HAP-1 (cell line): Measurements from ENCODE around the gene SLC2A10.

ENCODE experiments used
- DNase-seq, 2 experiments: peaks; one replicate each; pipeline ENCODE4 v3.0.0-alpha.2; 2016 to 2020; ENCODE audit warnings: low spot score in 2 of 2
- H3K27me3 ChIP-seq: fragments of 250-450 bp; sonication (Bioruptor Pico); 2 replicates; pipeline ENCODE4 v1.5.1; 2020; ENCODE audit warnings: low read depth, mild to moderate bottlenecking, moderate library complexity
- H3K36me3 ChIP-seq: fragments of 250-450 bp; sonication (Bioruptor Pico); replicated peaks from 2 replicates; pipeline ENCODE4 v1.5.1; 2020; ENCODE audit warnings: mild to moderate bottlenecking
- H3K4me1 ChIP-seq: fragments of 250-450 bp; sonication (Bioruptor Pico); 2 replicates; pipeline ENCODE4 v1.5.1; 2020; ENCODE audit warnings: mild to moderate bottlenecking
- H3K4me3 ChIP-seq: fragments of 250-450 bp; sonication (Bioruptor Pico); 2 replicates; pipeline ENCODE4 v1.5.1; 2020; ENCODE audit warnings: mild to moderate bottlenecking, moderate library complexity
- H3K9me3 ChIP-seq: fragments of 250-450 bp; sonication (Bioruptor Pico); 2 replicates; pipeline ENCODE4 v1.5.1; 2020; ENCODE audit warnings: mild to moderate bottlenecking, moderate library complexity
- in situ Hi-C: fragments of 300-500 bp; cut with MboI; formaldehyde crosslinking; loops from 3 replicates; pipeline ENCODE4 v1.14.3; 2020; ENCODE audit warnings: low sequenced_read_pairs, inconsistent platforms, mixed read lengths

The SLC2A10 gene

GRCh38 chr20:46689082-46689753 is 20.2 kb upstream of the SLC2A10 start, which contains the start of gene TP53RK:
TP53RK (minus strand) TSS chr20:46689444; CDS start chr20:46689414, 30 bp downstream.
- H3K36me3 ChIP-seq, result peaks cover 19% of the 10 kb centered on the region
- H3K4me1 ChIP-seq, result peaks cover 12% of the 10 kb centered on the region; the same call in 1 of the 2 replicates
- H3K9me3 ChIP-seq, result no peaks in the 10 kb centered on the region
- in situ Hi-C loops, result no loop called here
- DNase-seq, result peak; percentile 99
- H3K4me3 ChIP-seq, result peak within 1 kb of the TSS; percentile 83
- no peaks in the 10 kb centered on the region for H3K27me3 ChIP-seq

DNA sequence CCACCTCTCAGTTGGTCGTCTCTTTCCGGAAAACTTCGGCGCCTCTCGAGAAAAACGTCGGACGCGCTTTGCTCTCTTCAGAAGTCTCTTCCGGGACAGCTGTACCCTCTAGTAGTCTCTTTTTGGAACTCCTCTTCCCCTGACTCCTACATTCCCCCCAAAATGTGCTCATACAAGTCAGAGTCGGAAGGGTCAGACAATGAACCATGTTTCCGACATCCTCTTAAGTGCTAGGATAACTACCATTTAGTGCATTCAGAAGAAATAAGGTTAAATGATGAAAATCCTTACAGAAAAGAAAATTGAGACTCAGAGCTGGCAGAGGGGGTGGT is 19.7 kb upstream of the SLC2A10 start:
- in situ Hi-C loops, result no loop called here
- H3K4me3 ChIP-seq, result peak overlapping the region; percentile 83
- H3K4me1 ChIP-seq, result peaks cover 12% of the 10 kb centered on the region; the same call in 1 of the 2 replicates
- no peak for DNase-seq
- no peaks in the 10 kb centered on the region for H3K27me3 ChIP-seq
- no peaks in the 10 kb centered on the region for H3K9me3 ChIP-seq
- peaks cover 19% of the 10 kb centered on the region for H3K36me3 ChIP-seq

GRCh38 chr20:46690219-46691106 is 19.0 kb upstream of the SLC2A10 start:
- H3K36me3 ChIP-seq, result peaks cover 14% of the 10 kb centered on the region
- peak overlapping the region; percentile 83 for H3K4me3 ChIP-seq
- no peak for DNase-seq
- H3K9me3 ChIP-seq, result no peaks in the 10 kb centered on the region
- no peaks in the 10 kb centered on the region for H3K27me3 ChIP-seq
- H3K4me1 ChIP-seq, result peaks cover 19% of the 10 kb centered on the region
- in situ Hi-C loops, result no loop called here

- no peak for DNase-seq
- no peaks in the 10 kb centered on the region for H3K9me3 ChIP-seq
- peaks cover 8% of the 10 kb centered on the region for H3K36me3 ChIP-seq
- H3K4me1 ChIP-seq, result peaks cover 23% of the 10 kb centered on the region
- H3K4me3 ChIP-seq, result no peak overlapping the region
- in situ Hi-C loops, result no loop called here
- H3K27me3 ChIP-seq, result no peaks in the 10 kb centered on the region
Observed at GRCh38 chr20:46691196-46691595, 18.3 kb upstream of the SLC2A10 start.

DNA sequence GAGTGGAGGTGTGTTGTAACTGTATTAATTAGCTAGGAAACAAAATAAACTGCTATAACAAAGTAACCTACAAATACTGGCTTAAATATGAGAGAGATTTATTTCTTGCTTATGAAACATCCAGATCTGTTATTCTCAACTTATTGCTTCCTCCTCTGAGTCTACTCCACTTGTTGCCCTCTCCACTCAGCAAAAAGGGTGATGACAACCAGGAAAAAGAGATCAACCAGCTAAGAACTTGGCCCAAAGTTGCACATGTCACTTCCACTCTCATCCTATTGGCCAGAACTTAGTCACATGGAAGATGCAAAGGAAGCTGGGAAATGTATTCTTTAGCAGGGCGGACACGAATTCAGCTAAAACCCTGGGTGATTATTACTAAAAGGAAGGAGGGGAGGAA is 15.0 kb upstream of the SLC2A10 start:
- peak in 1 of 2 experiments; percentile 30 for DNase-seq
- in situ Hi-C loops, result no loop called here
- Histone ChIP-seq H3K4me1 (peaks cover 22% of the 10 kb centered on the region), H3K36me3 (no peaks in the 10 kb centered on the region), H3K27me3 (no peaks in the 10 kb centered on the region), H3K4me3 (no peak overlapping the region), H3K9me3 (no peaks in the 10 kb centered on the region)

DNA sequence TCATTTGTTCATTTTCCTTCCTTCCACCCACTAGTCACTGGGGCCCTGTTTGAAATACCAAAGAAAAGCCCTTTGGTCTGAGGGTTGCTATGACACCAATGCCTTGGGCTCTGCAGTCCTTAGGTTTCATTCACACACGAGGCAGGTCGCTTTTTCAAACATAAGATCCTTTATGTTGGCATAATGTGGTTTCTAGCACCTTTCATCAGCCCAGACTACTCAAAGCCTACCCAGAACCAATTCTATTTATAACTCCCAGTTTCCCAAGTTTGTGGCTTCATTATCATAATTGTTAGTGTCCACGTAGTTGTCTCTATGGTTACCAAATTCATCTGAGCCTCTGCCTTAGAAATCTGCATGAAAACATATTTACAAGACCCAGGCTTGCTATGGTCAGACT is 13.6 kb upstream of the SLC2A10 start:
- Histone ChIP-seq H3K4me1 (peaks cover 19% of the 10 kb centered on the region), H3K27me3 (no peaks in the 10 kb centered on the region), H3K4me3 (no peak overlapping the region), H3K36me3 (no peaks in the 10 kb centered on the region), H3K9me3 (no peaks in the 10 kb centered on the region)
- peak; percentile 62 to 76 for DNase-seq
- in situ Hi-C loops, result no loop called here

DNA sequence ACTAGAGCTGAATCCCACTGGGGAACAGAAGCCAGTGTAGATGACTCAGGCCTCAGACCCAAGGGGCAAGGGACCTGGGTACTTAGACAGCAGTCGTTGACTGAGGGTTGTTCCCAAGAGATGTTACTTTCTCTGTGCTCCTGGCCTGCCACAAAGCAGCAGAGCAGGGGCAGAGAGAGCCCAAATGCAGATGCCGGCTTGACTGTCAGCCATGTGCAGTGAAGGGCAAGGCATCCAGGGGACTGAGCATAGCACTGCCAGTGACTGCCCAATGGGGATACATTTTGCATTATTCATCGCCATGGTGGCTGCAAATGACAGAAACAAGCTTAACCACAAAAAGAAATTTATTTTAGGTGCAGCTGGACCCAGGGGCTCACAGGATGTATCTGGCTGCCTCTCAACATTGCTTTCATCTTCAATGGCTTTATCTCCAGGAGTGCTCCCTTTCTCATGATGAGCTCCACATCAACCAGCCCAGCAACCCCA is 12.6 kb upstream of the SLC2A10 start:
- Histone ChIP-seq H3K4me3 (no peak overlapping the region), H3K27me3 (no peaks in the 10 kb centered on the region), H3K36me3 (no peaks in the 10 kb centered on the region), H3K4me1 (peaks cover 19% of the 10 kb centered on the region), H3K9me3 (no peaks in the 10 kb centered on the region)
- DNase-seq, result no peak
- in situ Hi-C loops, result no loop called here

- H3K36me3 ChIP-seq, result no peaks in the 10 kb centered on the region
- H3K9me3 ChIP-seq, result no peaks in the 10 kb centered on the region
- H3K27me3 ChIP-seq, result no peaks in the 10 kb centered on the region
- H3K4me3 ChIP-seq, result no peak overlapping the region
- in situ Hi-C loops, result no loop called here
- DNase-seq, result peak in 1 of 2 experiments; percentile 38
- H3K4me1 ChIP-seq, result peaks cover 19% of the 10 kb centered on the region
Observed at GRCh38 chr20:46698788-46699187, 10.7 kb upstream of the SLC2A10 start.

DNA sequence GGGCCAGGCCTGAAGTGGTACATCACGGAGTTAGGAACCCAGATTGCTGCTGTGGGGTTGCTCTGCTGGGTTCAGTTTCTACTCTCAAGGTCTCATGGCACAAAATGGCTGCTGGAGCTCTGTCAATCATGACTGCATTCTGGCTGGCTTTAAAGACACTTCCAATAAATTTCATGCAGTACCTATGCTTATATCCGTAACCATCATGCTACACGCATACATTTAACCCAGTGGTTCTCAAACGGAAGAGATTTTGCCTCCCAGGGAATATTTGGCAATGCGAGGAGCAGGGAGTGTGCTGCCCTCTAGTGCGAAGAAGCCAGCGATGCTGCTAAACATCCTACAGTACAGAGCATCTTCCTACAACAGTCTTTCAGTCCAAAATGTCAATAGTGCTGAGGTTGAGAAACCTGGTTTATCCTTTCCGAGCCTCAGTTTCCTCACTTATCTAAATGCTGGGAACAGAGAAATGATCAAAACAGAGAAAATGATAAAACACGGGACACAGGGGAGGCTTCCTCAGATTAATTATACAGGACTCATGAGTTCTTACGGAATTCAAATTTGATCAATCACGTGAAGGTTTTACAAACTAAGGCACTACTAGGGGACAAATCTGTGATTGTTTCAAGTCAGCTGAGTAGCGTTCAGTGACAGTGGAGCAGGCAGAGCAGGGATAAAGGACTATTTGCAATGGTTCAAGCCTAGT is 9.6 kb upstream of the SLC2A10 start:
- no peaks in the 10 kb centered on the region for H3K9me3 ChIP-seq
- H3K36me3 ChIP-seq, result no peaks in the 10 kb centered on the region
- H3K27me3 ChIP-seq, result no peaks in the 10 kb centered on the region
- in situ Hi-C loops, result no loop called here
- DNase-seq, result peak; percentile 50 to 56
- peaks cover 18% of the 10 kb centered on the region for H3K4me1 ChIP-seq
- no peak overlapping the region for H3K4me3 ChIP-seq

- in situ Hi-C loops, result no loop called here
- H3K9me3 ChIP-seq, result no peaks in the 10 kb centered on the region
Observed at GRCh38 chr20:46700481-46700880, 9.0 kb upstream of the SLC2A10 start.

GRCh38 chr20:46701057-46701456 is 8.4 kb upstream of the SLC2A10 start:
- no peaks in the 10 kb centered on the region for H3K27me3 ChIP-seq
- peaks cover 8% of the 10 kb centered on the region for H3K4me1 ChIP-seq
- DNase-seq, result no peak
- in situ Hi-C loops, result no loop called here
- no peaks in the 10 kb centered on the region for H3K9me3 ChIP-seq
- H3K4me3 ChIP-seq, result no peak overlapping the region
- H3K36me3 ChIP-seq, result no peaks in the 10 kb centered on the region

More at GRCh38 chr20:46700481-46700880, 9.0 kb upstream of the SLC2A10 start:
- Histone ChIP-seq H3K4me1 (peaks cover 11% of the 10 kb centered on the region), H3K36me3 (no peaks in the 10 kb centered on the region), H3K27me3 (no peaks in the 10 kb centered on the region), H3K4me3 (no peak overlapping the region)
- DNase-seq, result no peak

DNA sequence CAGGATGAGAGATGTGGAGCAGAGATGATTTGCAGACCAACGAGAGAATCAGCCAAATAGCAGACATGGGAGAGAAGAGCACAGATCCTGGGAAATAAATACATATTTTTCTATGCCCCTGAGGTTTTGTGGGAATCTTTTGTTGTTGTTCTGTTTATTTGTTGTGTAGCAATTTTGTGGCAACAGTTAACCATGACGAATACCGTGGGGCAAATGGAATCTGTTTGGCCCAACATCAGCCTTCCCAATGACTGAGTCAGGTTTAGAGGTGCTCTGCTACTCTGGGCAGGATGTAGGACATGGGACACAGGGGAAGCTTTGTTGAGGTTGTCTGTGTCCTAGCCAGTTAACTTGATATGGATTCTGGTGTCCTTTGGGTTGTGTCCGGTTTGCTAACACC is 7.9 kb upstream of the SLC2A10 start:
- H3K4me1 ChIP-seq, result peaks cover 3% of the 10 kb centered on the region
- in situ Hi-C loops, result no loop called here
- no peaks in the 10 kb centered on the region for H3K27me3 ChIP-seq
- DNase-seq, result no peak
- no peak overlapping the region for H3K4me3 ChIP-seq
- H3K9me3 ChIP-seq, result no peaks in the 10 kb centered on the region
- no peaks in the 10 kb centered on the region for H3K36me3 ChIP-seq

GRCh38 chr20:46701986-46702385 is 7.5 kb upstream of the SLC2A10 start:
- no peak for DNase-seq
- in situ Hi-C loops, result no loop called here
- no peaks in the 10 kb centered on the region for H3K27me3 ChIP-seq
- no peaks in the 10 kb centered on the region for H3K36me3 ChIP-seq
- no peak overlapping the region for H3K4me3 ChIP-seq
- no peaks in the 10 kb centered on the region; the same call in 1 of the 2 replicates for H3K4me1 ChIP-seq
- no peaks in the 10 kb centered on the region for H3K9me3 ChIP-seq
